ENCODE measurements around the gene SLC39A11.

SLC39A11 gene

GRCh38 chr17:73045724-73046123 is 46.8 kb downstream of the SLC39A11 start:
- DNase-seq (ENCODE audit: low read depth in 3 of 3, low spot score in 1 of 3): no peak

DNA sequence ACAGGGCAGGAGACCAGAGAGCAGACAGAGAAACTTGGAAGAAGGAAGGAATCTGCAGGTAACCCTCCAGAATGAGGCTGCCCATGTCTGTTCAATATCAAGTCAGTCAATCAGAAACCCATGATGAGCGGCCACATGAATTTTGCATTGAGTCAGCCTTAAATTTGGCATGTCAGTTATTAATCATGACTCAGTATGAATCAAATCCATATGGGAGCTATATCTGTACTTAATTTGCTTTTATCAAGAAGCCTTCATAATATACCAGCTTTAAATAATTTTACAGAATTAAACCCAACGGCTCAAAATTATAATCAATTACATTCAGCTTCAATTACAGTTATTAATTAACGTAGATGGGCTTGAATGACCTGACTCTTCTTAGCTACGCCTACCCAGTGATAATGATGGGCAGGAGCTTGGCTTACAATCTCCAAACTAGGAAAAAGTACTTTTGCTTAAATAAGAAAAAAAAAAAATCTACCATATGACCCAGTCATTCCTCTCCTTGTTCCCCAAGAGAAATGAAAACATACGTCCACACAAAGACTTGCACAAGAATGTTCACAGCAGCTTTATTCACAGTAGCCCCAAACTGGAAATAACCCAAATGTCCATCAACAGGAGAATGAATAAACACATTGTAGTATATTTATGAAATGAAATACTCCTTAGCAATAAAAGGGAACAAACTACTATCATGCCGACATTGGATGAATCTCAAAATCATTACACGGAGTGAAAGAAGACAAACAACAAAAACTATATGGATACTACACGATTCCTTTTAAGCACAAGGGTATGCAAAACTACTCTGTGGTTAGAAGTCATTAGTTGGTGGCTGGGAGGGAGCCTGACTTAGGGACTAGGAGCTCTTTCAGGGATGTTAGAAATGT is 48.6 kb downstream of the SLC39A11 start:
- DNase-seq (ENCODE audit: low read depth in 3 of 3, low spot score in 1 of 3): no peak

DNA sequence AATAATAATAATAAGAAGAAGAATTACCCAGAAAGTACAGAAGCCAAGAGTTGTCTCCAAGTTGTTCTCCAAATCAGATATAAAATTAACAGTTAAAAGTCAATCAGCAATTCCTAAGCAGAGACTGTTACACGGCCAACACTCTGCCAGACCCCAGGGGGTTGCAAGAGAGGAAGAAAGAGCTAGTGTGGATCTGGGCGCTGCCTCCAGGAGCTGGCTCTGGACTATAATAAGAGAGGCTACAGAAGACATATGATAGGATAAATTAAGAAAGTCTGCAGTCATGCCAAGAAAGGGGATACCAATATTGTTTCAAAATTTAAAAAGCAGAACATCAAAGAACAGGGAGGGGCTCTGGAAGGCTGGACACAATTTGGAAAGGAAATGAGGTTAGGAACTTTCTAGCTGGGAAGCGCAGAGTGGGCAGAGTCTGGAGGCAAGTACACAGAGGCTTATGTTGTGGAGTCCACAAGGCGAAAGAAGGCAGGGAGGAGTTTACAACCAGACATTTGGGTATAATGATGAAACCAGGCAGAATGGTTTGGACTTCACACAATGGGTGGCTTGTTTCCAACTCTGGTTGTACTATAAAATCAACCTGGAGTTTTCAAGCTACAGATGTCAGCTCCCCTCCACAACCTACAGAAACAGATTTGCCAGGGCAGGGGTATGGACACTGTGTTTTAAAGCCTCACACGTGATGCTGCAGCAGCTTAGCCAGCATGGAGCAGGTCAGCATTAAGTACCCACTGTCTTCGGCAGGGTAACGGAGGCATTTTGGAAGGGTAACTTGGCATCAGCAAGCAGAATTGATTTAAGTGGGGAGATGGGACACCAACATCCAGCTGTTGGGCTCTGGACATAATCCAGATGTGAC is 49.4 kb downstream of the SLC39A11 start:
- no peak for DNase-seq (ENCODE audit: low read depth in 3 of 3, low spot score in 1 of 3)

GRCh38 chr17:73042225-73042624 is 50.3 kb downstream of the SLC39A11 start:
- no peak for DNase-seq (ENCODE audit: low read depth in 3 of 3, low spot score in 1 of 3)

DNA sequence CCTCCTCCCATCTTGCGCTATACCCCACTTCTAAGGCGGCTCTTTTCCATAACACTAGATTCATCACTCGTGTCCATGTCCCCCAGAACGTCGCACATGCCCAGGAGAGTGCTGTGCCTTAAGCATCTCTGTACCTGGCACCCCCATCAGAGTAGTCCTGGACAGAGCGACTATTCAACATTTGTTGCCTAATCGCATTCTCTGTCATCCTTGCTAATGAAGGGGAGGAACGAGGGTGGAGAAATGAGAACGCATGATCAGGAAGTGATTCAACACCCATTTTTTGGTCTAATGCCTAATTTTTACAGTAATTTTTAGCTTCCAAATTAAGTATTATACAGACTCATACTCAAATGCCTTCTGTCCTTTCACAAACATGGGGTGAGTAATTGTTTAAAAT is 53.2 kb downstream of the SLC39A11 start:
- DNase-seq (ENCODE audit: low read depth in 3 of 3, low spot score in 1 of 3): no peak

- no peak for DNase-seq (ENCODE audit: low read depth in 3 of 3, low spot score in 1 of 3)
Measured at GRCh38 chr17:73031472-73031871, 61.0 kb downstream of the SLC39A11 start.

DNA sequence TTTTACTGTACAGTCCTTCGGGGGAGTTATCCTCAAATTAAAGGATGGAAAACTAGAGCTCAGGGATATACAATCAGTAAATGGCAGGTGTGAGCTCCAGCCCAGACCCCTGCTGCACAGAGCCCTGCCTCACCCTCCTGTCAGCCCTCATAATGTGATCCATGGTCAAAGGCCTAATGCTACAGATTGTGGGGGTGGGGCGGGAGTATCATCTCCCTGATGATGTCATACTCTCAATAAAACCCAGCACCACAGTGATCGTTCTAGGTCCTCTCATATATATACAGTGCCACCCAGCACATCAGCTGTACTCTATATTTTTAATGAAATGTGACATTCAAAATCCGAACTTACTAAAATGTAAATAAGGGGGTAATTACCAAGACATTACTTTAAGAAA is 61.5 kb downstream of the SLC39A11 start:
- DNase-seq (ENCODE audit: low read depth in 3 of 3, low spot score in 1 of 3): no peak

DNA sequence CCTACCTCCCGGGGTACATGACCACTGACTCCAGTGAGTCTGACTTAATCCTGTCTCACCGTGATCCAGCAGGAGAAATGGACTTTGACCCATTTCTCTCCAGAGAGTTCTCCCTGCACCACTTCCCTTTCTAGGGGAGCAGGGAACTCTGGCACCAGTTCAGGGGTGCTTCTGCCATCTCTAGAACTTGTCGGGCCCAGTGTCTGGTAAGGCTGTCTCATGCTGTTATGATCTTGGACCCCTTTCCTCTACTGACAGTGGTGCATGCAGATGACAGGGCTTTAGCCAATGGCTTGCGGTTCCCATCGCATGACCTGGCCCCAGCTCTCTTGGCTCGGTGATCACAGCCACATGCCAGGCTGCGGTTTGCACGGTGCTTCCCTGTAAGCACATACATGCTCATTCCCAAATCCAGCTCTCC is 62.0 kb downstream of the SLC39A11 start:
- DNase-seq (ENCODE audit: low read depth in 3 of 3, low spot score in 1 of 3): no peak

DNA sequence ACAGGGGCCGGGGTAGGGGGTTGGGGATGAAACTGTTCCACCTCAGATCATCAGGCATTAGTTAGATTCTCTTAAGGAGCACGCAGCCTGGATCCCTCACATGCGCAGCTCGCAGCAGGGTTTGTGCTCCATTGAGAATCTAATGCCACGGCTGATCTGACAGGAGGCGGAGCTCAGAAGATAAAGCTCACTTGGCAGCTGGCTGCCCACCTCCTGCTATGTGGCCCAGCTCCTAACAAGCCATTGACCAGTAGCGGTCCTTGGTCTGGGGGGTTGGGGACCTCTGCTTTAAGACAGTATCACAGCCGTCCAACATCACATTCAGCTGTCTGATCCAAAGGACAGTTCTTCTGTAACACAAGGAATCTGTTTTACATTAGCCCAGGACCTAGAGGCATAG is 62.5 kb downstream of the SLC39A11 start:
- DNase-seq (ENCODE audit: low read depth in 3 of 3, low spot score in 1 of 3): no peak

DNA sequence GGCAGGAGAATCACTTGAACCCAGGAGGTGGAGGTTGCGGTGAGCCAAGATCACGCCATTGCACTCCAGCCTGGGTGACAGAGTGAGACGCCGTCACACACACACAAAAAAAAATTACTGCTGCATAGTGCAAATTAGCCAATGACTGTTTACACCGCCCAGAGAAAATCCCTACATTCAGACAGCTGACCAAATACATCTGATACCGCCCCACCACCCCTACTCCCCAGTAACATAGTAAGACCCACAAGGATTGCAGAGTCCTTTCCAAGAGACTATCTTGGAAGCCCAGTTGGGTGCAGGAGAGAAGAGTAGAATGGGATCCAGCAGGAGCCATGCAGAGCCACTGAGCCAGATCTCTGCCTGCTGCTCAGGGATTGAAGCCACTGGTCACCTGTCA is 63.5 kb downstream of the SLC39A11 start:
- no peak for DNase-seq (ENCODE audit: low read depth in 3 of 3, low spot score in 1 of 3)

- no peak for DNase-seq (ENCODE audit: low read depth in 3 of 3, low spot score in 1 of 3)
Measured at GRCh38 chr17:73028299-73028755, 64.2 kb downstream of the SLC39A11 start.

DNA sequence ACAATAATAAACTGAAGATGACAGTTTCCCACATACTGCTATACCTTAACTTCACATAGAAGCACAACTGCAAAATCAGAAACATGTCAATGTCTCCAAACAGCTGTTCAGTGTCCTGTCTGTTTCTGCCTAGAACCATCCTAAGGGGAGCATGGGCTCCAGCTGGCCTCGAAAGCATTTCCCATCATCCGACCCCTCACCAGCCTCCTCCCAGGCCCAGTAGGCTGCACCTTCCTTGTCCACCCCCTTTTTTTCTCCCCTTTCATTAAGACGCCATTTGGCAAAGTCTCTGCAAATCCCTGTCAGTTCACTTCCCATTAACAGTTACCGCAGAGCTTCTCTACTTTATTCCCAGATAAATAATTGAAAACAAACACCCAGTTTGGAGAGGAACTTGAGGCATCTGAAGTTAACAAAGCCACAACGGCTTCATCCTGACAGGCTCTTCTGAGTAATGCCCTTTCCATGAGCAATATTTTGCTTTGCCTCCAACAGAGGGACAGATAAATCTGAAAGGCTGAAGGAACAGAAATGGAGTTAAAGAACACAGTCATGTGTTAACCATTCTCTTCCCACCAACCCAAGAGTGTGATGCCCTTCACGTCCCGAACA is 65.3 kb downstream of the SLC39A11 start:
- no peak for DNase-seq (ENCODE audit: low read depth in 3 of 3, low spot score in 1 of 3)

DNA sequence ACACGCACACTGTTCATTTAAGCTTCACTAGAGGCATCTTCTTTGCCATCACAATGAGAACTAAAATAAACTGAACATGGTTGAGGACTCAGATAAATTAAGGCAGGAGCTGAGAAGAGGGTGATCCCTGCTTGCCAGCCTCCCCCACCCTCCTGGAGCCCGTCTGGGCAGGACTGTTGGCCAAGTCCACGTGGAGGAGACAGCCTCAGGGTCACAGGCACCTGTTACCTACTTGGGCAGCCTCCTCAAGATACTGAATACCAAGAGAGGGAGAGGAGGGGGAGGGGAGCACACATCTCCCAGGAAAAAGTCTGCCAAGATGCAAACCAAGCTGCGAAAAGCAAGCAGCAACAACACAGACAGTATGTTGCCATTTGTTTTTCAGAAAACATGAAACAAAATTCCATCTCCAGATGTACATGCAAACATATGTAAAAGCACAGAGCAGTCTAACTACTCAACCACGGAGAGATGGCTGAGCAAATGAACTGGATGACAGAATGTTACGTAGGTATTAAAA is 67.4 kb downstream of the SLC39A11 start:
- DNase-seq (ENCODE audit: low read depth in 3 of 3, low spot score in 1 of 3): no peak

GRCh38 chr17:73023759-73024158 is 68.7 kb downstream of the SLC39A11 start:
- DNase-seq (ENCODE audit: low read depth in 3 of 3, low spot score in 1 of 3): no peak

DNA sequence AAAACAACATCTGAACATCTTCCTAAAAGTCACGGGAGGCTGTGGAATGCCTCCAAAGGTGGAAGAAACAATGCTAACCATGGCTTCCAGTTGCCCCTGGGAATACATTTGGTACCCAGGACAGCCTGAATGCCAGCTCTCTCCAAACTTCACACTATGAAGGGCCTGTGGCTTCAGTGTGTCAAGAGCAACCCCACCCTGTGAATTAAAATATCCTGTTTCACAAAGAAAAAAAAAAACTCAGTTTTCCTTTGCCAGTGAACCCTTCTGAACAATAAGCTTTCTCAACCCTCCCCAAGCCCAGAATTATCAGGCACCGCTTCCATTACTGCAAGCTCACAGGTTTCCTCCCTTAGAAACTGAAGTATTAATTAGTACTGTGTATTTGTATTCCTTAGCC is 69.8 kb downstream of the SLC39A11 start:
- DNase-seq (ENCODE audit: low read depth in 3 of 3, low spot score in 1 of 3): no peak

DNA sequence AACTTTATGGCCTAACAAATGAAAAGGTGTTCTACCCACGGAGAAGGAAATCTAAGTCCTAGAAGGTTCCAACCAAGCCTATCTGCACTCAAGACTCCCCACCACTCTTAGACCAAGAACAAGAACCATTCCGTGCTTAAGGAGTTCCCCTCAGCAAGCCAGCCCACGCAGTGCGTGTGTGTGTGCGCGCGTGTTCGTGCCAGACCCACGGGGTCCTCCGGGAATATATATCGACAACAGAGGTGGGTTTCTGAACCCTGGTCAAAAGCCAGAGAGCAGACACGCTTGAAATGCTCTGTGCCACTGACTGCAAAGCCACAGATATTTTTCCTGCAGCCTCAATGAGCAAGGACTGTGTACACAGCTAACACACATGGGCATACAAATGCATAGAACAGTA is 70.7 kb downstream of the SLC39A11 start:
- DNase-seq (ENCODE audit: low read depth in 3 of 3, low spot score in 1 of 3): no peak

DNA sequence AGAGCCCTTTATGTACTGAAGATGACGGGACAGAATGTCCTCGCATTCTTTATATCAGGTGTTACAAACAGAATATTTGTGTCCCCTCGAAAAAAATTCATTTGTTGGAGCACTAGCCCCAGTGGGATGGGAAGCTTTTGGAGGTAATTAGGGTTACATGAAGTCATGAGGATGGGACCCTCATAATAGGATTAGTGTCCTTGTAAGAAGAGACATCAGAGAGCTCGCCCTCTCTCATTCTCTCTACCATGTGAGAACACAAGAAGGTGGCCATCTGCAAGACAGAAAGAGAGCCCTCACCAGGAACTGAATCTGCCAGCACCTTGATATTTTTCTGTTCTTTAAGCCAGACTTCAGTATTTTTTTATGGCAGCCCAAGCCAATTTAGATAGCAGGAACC is 72.4 kb downstream of the SLC39A11 start:
- no peak for DNase-seq (ENCODE audit: low read depth in 3 of 3, low spot score in 1 of 3)

GRCh38 chr17:73018599-73018998 is 73.9 kb downstream of the SLC39A11 start:
- no peak for DNase-seq (ENCODE audit: low read depth in 3 of 3, low spot score in 1 of 3)

- DNase-seq (ENCODE audit: low read depth in 3 of 3, low spot score in 1 of 3): no peak
Measured at GRCh38 chr17:73017658-73018057, 74.8 kb downstream of the SLC39A11 start.

DNA sequence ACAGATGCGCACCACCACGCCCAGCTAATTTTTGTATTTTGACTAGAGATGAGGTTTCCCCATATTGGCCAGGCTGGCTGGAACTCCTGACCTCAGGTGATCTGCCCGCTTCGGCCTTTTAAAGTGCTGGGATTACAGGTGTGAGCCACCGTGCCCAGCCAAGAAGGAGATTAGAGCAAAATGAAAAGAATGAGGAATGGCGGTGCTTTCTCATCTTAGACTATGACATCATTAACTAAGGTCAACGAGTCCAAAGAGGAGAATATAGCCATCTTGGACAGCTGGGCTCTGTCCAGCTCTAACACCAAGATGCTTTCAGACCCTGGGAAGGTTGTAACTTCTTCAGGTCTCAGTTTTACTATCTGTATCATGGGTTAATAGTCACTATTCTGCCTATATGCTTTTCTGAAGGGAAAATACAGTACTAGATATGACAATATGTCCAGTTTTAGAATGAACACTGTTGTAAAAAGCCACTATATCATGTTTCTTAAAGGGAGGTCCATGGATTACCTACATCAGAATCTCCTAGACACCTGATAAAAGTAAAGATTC is 76.7 kb downstream of the SLC39A11 start:
- no peak for DNase-seq (ENCODE audit: low read depth in 3 of 3, low spot score in 1 of 3)

Measured in stimulated activated CD4-positive, alpha-beta T cell treated with anti-CD3 and anti-CD28 coated beads, TNF-alpha, amount 100 ng/mL, for 1 hour (primary cell).